ENCODE results near the gene EGLN2. TPM values are rescaled to one million over a fixed set of nuclear protein-coding genes. Genes with fewer than 3 reads are reported as not detected.

EGLN2 gene
- total and polyA plus RNA-seq, 9 of the 15 experiments (the other 6 are each of a cell fraction or from before 2014, with no cell fraction given): 9.6 to 114 (median 71.0) TPM

GRCh38 chr19:40807147-40808020 is 8.4 kb downstream of the EGLN2 start (continued):
- TF ChIP-seq ZNF398 (CRISPR knock-in tag; IDR thresholded peaks at IDR 0.05): no peak
- 0 out of 2 replicates have a peak, but pooled peaks have one; percentile 1 for TF ChIP-seq NFIC (IDR thresholded peaks at IDR 0.05)
- 0 out of 2 replicates have a peak, but pooled peaks have one; percentile 61 for TF ChIP-seq KAT7 (CRISPR knock-in tag; IDR thresholded peaks at IDR 0.05; ENCODE audit: borderline replicate concordance)
- TF ChIP-seq ZHX1 (conservative IDR thresholded peaks at IDR 0.05; ENCODE audit: low read length): no peak
- no peak for TF ChIP-seq ZNF184 (CRISPR knock-in tag; IDR thresholded peaks at IDR 0.05)
- TF ChIP-seq HINFP (tag; conservative IDR thresholded peaks at IDR 0.05; ENCODE audit: low read depth): no peak
- 0 out of 2 replicates have a peak, but pooled peaks have one; percentile 7 for TF ChIP-seq MAX (CRISPR knock-in tag; IDR thresholded peaks at IDR 0.05)
- no peak for TF ChIP-seq E2F4 (CRISPR knock-in tag; IDR thresholded peaks at IDR 0.05; ENCODE audit: low read depth)
- TF ChIP-seq ZBTB7A (IDR thresholded peaks at IDR 0.05; ENCODE audit: borderline replicate concordance, control insufficient read depth, low read depth, low read length): 0 out of 2 replicates have a peak, but pooled peaks have one; percentile 2
- no peak for TF ChIP-seq ZNF668 (CRISPR knock-in tag; IDR thresholded peaks at IDR 0.05)
- TF ChIP-seq POLR2B (IDR thresholded peaks at IDR 0.05; ENCODE audit: low read depth, partially characterized antibody): peak; percentile 6
- TF ChIP-seq ZNF57 (CRISPR knock-in tag; IDR thresholded peaks at IDR 0.05): no peak
- no peak for TF ChIP-seq ZNF140 (CRISPR knock-in tag; IDR thresholded peaks at IDR 0.05)
- 0 out of 2 replicates have a peak, but pooled peaks have one; percentile 6 for TF ChIP-seq NBN (IDR thresholded peaks at IDR 0.05; ENCODE audit: low read depth)

Data from K562 (cell line).